A673 (cell line): ENCODE results near the gene FOXO1. TPM values are rescaled to one million over a fixed set of nuclear protein-coding genes. Genes with fewer than 3 reads are reported as not detected.

Experiments used
- BruUV-seq: library from RNA; stranded (reverse); fragments of 400-500 nt; replicated peaks from 2 replicates; lab custom pipeline; 2021; lab: Mats Ljungman, UMichigan
- CTCF ChIA-PET: fragments of 300-600 bp; sonication (Branson Sonifier 250); formaldehyde crosslinking; loops from one replicate; lab custom pipeline; 2022; ENCODE audit warnings: antibody characterized with exemption; lab: Charles Lee
- POLR2A ChIA-PET: fragments of 300-600 bp; sonication (Branson Sonifier 250); formaldehyde crosslinking; loops from one replicate; lab custom pipeline; 2022; ENCODE audit warnings: antibody characterized with exemption; ENCODE audit not compliant: low non-redundant PET; lab: Charles Lee
- DNase-seq: peaks from one replicate; pipeline ENCODE4 v3.0.0-alpha.2; 2015; ENCODE audit warnings: low spot score
- H3K27ac ChIP-seq: fragments of 200-600 bp; sonication (generic); 2 replicates; pipeline ENCODE4 v1.5.1; 2016; ENCODE audit warnings: mixed run types, low read depth, mild to moderate bottlenecking, mixed read lengths, antibody characterized with exemption, low read length; ENCODE audit not compliant: poor library complexity, severe bottlenecking
- H3K27me3 ChIP-seq: fragments of 200-600 bp; sonication (generic); replicated peaks from 2 replicates; pipeline ENCODE4 v1.6.1; 2017; ENCODE audit warnings: mixed run types, low read depth, mild to moderate bottlenecking, mixed read lengths, antibody characterized with exemption, low read length; ENCODE audit not compliant: insufficient read depth, poor library complexity
- H3K36me3 ChIP-seq: fragments of 200-600 bp; sonication (generic); 2 replicates; pipeline ENCODE4 v1.6.1; 2016; ENCODE audit warnings: mixed run types, mild to moderate bottlenecking, mixed read lengths, antibody characterized with exemption, low read length; ENCODE audit not compliant: insufficient read depth, poor library complexity, severe bottlenecking
- H3K4me1 ChIP-seq: fragments of 200-600 bp; sonication (generic); 2 replicates; pipeline ENCODE4 v1.6.1; 2017; ENCODE audit warnings: mixed run types, mild to moderate bottlenecking, mixed read lengths, antibody characterized with exemption, low read length; ENCODE audit not compliant: insufficient read depth, poor library complexity, severe bottlenecking
- H3K4me3 ChIP-seq: fragments of 200-600 bp; sonication (generic); 2 replicates; pipeline ENCODE4 v1.5.1; 2016; ENCODE audit warnings: low read depth, mixed run types, mild to moderate bottlenecking, mixed read lengths, low read length; ENCODE audit not compliant: poor library complexity, severe bottlenecking
- H3K9me3 ChIP-seq: fragments of 200-600 bp; sonication (generic); 2 replicates; pipeline ENCODE4 v1.6.1; 2016; ENCODE audit warnings: mixed run types, low read depth, mild to moderate bottlenecking, mixed read lengths, antibody characterized with exemption, low read length; ENCODE audit not compliant: poor library complexity, severe bottlenecking
- EZH2 ChIP-seq: fragments of 200-600 bp; sonication (generic); IDR thresholded peaks from 2 replicates; pipeline ENCODE4 v1.6.1; 2017; ENCODE audit warnings: borderline replicate concordance, low read depth, mild to moderate bottlenecking, mixed read lengths, antibody characterized with exemption, low read length; ENCODE audit not compliant: poor library complexity, severe bottlenecking
- intact Hi-C: fragments of 100-400 bp; cut with micrococcal nuclease; formaldehyde crosslinking; loops from one replicate; pipeline ENCODE4 v1.10.0; 2022; ENCODE audit not compliant: unreplicated experiment
- total RNA-seq: library from RNA; stranded (reverse); gene quantifications from 2 replicates; pipeline ENCODE4 v1.2.3, GENCODE V29; 2021
- TF ChIP-seq, protein P1 (sequence below): fragments of 300-800, 200-600 bp; sonication (generic); conservative IDR thresholded peaks from 2 replicates; pipeline ENCODE4 v1.5.1; 2017; ENCODE audit warnings: low read depth, mild to moderate bottlenecking, antibody characterized with exemption, low read length, moderate library complexity, mixed read lengths

The FOXO1 gene
- total RNA-seq, 1 experiment from 2014 or later = 2.9 TPM

DNA sequence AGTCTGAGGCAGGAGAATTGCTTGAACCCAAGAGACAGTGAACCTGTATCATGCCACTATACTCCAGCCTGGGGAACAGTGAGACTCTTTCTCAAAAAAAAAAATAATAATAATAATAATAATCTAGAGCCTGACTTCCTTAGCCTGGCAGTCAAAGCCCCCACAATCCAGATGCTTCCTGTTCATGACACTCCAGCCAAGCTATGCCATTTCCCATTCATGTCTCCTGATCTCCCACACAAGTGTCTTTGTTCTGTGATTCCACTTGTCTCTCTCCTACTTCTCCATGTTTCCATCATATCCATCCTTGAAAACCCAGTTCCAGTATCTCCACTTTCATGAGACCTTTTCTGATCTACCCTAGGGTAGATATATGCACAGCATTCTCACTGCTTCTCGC lies 150.7 kb downstream of the FOXO1 start:
- Histone ChIP-seq H3K36me3 (no peaks in the 10 kb centered on the region), H3K27ac (no peak overlapping the region), H3K4me1 (no peaks in the 10 kb centered on the region), H3K9me3 (no peaks in the 10 kb centered on the region), H3K27me3 (no peaks in the 10 kb centered on the region), H3K4me3 (no peak overlapping the region)
- TF ChIP-seq, protein P1, sequence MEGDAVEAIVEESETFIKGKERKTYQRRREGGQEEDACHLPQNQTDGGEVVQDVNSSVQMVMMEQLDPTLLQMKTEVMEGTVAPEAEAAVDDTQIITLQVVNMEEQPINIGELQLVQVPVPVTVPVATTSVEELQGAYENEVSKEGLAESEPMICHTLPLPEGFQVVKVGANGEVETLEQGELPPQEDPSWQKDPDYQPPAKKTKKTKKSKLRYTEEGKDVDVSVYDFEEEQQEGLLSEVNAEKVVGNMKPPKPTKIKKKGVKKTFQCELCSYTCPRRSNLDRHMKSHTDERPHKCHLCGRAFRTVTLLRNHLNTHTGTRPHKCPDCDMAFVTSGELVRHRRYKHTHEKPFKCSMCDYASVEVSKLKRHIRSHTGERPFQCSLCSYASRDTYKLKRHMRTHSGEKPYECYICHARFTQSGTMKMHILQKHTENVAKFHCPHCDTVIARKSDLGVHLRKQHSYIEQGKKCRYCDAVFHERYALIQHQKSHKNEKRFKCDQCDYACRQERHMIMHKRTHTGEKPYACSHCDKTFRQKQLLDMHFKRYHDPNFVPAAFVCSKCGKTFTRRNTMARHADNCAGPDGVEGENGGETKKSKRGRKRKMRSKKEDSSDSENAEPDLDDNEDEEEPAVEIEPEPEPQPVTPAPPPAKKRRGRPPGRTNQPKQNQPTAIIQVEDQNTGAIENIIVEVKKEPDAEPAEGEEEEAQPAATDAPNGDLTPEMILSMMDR = no peak
- TF ChIP-seq EZH2 = no peak
- intact Hi-C loops = no loop called here
- no peak for DNase-seq
- CTCF ChIA-PET = no interaction called here
- POLR2A ChIA-PET = no interaction called here
- no TSS peak for BruUV-seq

DNA sequence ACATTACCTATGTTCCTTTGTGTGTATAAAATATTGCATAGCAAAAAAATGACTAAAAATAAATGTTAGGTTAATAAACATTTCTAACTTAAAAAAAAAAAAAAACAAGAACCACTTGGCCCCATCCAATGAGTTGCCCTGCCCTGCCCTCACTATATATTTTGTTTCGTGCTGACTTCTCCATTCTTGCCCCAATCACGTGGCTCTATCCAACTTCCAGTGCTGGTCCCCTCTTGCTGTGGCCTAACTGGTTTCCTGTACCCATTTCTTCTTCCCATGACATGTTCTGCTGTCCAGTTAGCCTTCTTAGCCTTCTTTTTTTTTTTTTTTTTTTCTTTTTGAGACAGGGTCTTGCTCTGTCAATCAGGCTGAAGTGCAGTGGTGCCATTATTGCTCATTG lies 151.6 kb downstream of the FOXO1 start:
- ChIA-PET POLR2A (no interaction called here), CTCF (no interaction called here)
- Histone ChIP-seq H3K4me3 (no peak overlapping the region), H3K27ac (no peak overlapping the region), H3K27me3 (no peaks in the 10 kb centered on the region), H3K36me3 (no peaks in the 10 kb centered on the region), H3K4me1 (no peaks in the 10 kb centered on the region), H3K9me3 (no peaks in the 10 kb centered on the region)
- TF ChIP-seq, protein P1 = no peak
- no peak for TF ChIP-seq EZH2
- BruUV-seq = no TSS peak
- no peak for DNase-seq
- intact Hi-C loops = no loop called here

DNA sequence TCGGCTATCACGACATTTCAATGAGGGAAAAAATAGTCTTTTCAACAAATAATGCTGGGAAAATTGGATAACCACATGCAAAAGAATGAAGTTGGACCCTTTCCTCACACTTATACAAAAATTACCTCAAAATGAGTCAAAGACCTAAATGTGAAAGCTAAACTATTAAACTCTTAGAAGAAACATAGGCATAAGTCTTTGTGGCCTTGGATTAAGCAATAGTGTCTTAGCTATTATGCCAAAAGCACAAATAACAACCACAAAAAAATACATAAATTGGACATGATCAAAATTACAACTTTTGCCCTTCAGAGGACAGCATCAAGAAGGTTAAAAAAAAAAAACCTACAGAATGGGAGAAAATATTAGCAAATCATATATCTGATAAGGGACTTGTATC lies 156.6 kb downstream of the FOXO1 start:
- no peak overlapping the region for H3K27ac ChIP-seq
- CTCF ChIA-PET = no interaction called here
- no peak for TF ChIP-seq EZH2
- TF ChIP-seq, protein P1 = no peak
- POLR2A ChIA-PET = no interaction called here
- H3K9me3 ChIP-seq = no peaks in the 10 kb centered on the region
- H3K36me3 ChIP-seq = no peaks in the 10 kb centered on the region
- DNase-seq = no peak
- intact Hi-C loops = no loop called here
- H3K4me3 ChIP-seq = no peak overlapping the region
- H3K27me3 ChIP-seq = no peaks in the 10 kb centered on the region
- no peaks in the 10 kb centered on the region for H3K4me1 ChIP-seq
- no TSS peak for BruUV-seq
